Activated gamma-delta T cell treated with Interleukin-2 at 50 U/mL for 16 hours (primary cell): ENCODE results near the gene RBM33.

ENCODE experiments used
- DNase-seq: peaks from one replicate; pipeline ENCODE4 v3.0.0-alpha.2; 2020

The RBM33 gene

DNA sequence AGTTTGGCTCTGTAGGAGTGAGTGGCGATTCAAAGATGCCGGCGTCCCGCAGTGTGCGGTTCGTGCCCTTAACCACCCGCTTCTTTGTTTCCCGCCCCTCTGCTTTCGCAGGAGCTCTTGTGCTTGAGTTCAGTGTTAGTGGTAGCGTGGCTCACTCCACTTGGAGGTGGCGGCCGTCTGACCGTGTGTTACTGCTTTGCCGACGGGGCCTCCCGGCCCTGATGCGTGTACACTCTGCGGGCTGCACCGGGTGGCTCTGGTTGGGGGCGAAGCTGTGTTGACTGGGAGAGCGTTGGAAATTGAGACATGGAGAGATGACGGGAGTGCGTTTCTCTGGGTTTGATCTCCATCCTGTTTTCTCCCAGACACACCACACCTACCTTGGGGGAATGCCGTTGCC lies 136.4 kb downstream of the RBM33 start:
- no peak for DNase-seq

- no peak for DNase-seq
These were observed 137.0 kb downstream of the RBM33 start for GRCh38 chr7:155781433-155781832.

GRCh38 chr7:155782466-155782865 lies 138.0 kb downstream of the RBM33 start:
- DNase-seq, result no peak

DNA sequence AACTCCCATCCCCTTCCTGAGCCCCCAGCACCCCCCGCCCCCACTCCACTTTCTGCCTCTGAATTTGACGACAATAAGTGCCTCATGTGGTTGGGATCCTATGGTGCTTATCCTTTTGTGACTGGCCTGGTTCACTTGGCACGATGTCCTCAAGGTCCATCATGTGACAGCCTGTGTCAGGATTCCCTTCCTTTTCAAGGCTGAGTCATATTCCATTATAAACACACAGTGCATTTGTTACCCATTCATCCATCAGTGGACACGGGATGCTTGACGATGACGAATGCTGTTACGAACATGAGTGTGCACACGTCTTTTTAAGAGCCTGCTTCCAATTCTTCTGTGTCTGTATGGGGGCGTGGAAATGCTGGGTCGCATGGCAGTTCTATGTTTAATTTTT lies 141.1 kb downstream of the RBM33 start:
- no peak for DNase-seq

DNA sequence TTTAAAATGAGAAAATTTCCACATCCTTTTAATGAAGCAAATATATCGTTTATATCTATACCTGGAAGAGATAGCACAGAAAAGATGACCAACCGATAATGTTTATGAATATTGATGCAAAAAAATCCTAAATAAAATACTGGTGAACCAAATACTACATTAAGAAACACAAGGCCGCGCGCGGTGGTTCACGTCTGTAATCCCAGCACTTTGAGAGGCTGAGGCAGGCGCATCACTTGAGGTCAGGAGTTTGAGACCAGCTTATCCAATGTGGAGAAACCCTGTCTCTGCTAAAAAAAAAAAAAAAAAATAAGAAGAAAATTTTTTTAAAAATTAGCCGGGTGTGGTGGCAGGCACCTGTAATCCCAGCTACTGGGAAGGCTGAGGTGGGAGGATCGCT lies 142.0 kb downstream of the RBM33 start:
- DNase-seq, result no peak

GRCh38 chr7:155787171-155787851 lies 142.8 kb downstream of the RBM33 start:
- no peak for DNase-seq

DNA sequence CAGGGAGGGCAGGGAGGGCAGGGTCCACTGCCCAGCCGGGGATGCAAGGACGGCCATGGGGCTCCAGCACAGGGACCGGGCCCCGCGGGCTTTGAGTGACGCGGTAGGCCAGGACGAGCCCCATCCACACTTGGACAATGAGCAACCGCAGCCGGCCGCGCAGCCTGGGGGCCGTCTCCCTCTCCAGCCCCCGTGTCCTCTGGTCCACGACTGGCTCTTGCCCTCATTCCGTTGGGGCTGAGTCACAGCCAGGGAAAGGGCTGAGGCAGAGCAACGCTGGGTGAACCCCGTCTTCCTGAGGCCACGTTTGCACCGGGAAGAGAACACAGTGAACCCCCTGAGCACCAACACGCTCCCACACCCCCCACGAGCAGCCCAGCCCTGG lies 144.1 kb downstream of the RBM33 start:
- no peak for DNase-seq

- no peak for DNase-seq
These were observed 144.7 kb downstream of the RBM33 start for GRCh38 chr7:155789001-155789725.

DNA sequence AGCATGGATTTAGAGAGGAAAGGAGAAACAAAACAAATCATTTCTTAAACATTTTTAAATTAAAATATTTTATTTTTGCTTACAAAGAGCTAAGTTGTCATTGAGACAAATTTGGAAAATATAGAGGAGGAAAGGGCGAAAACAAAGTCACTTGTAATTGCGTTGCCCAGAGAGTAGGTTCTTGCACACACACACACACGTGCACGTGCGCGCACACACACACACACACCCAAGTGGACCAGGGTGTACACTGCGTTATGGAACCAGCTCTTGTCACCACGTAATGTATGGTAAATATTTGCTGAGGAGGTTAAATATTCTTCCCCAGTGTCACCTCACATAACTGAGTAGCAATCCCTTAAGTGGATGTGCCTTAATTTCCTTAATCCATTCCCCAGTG lies 146.2 kb downstream of the RBM33 start:
- no peak for DNase-seq

DNA sequence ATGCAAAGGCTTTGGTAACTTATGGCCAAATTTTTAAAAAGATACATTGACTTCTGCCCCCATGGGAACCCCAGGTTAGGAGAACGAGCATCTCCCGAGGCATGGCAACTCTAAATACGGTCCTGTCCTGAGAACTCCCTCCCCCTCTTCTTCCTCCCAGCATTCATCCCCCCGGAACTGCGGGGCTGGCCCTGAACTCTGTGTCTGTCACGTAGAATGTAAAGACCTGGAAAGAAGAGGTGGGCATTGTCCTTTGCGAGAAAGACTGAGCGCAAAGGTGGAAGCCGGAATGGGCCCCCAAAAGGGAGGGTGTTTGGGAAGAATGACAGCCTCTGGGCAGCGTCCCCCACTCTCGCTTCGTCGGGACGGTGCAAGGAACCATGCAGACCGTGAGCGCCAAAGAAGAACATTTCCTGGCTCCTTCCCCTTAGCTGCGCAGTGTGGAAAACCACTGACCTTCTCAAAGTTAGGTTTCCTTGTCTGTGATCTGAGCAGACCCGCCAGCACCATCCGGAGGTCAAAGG lies 146.8 kb downstream of the RBM33 start:
- DNase-seq, result no peak

DNA sequence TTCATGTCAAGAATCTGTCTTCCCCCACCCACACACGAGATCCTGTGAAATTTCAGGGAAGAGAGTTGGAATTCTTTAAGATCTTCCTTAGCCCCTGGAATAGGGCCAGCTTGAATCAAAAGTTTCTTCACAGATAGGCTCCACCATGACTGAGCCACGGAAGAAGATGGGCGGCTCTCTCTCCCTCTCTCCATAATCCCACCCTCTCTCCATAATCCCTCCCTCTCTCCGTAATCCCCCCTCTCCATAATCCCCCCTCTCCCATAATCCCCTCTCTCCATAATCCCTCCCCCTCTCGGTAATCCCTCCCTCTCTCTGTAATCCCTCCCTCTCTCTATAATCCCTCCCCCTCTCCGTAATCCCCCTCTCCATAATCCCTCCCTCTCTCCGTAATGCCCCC lies 147.4 kb downstream of the RBM33 start:
- no peak for DNase-seq

GRCh38 chr7:155792315-155792960 lies 148.0 kb downstream of the RBM33 start:
- DNase-seq, result no peak

- DNase-seq, result no peak
These were observed 148.6 kb downstream of the RBM33 start for GRCh38 chr7:155792999-155793560.

GRCh38 chr7:155793720-155794119 lies 149.3 kb downstream of the RBM33 start:
- DNase-seq, result no peak

GRCh38 chr7:155794196-155794595 lies 149.7 kb downstream of the RBM33 start:
- DNase-seq, result no peak

GRCh38 chr7:155795401-155795800 lies 150.9 kb downstream of the RBM33 start:
- no peak for DNase-seq

DNA sequence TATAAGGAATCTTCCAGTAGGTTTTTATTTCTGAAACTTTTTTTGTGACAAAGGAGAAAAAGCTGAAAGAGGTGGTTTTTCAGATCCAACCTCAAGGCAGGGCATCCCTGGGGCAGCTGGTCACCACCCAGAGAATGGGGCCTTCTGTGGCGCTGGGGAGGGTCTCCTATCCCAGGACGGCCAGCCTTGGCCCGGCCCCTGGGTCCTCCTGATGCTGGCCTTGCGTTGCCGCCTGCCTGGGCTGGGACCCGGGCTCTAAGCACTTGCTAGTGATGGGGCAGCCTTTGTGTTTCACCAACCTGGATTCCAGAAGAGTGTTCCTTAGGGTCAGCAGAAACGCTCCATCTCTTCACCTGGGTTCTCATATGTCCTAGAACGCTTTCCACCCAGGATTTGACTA lies 151.5 kb downstream of the RBM33 start:
- no peak for DNase-seq

- peak; percentile 61 for DNase-seq
These were observed 152.2 kb downstream of the RBM33 start for GRCh38 chr7:155796381-155797261.

DNA sequence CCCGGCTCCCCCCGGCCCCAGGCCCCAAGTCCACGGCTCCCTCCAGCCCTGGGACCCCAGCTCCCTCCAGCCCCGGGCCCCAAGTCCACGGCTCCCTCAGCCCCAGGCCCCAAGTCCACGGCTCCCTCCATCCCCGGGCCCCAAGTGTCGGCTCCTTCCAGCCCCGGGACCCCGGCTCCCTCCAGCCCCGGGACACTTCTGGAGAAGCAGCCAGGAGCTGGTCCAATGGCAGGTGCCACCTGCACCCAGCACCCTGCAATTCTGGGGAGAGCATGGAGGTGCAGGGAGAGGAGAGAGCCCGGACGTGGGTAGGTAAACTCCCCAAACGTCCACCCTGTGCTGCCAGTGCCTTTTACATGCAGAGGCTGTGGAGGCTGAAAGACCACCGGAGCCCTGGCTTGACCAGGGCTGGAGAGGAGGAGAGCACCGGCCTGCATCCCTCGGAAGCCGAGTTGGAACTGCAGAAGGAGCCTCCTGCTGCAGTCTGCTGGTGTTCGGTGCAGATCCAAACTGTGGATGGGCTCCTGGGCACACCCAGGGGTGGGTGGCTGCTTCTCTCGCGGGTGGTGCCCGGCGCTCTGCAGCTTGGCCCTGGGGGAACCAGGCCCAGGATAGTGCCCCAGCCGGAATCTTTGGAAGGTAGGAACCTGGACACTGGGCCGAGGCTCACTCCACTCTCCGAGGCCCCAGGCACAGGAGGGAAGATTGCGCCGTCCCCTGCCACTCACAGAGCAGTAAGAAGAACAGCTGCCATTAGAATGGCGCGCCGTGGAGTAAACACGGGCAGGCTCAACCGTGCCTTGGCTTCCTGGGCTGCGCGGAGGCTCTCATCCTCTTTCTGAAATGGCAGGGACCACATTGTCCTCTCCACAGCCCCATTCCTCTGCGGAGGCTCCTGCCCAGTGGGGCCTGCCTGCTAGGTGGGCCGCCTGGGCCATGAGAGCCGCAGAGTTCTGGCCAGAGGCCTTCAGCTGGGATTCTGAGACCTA lies 153.1 kb downstream of the RBM33 start:
- DNase-seq, result no peak

- DNase-seq, result no peak
These were observed 154.4 kb downstream of the RBM33 start for GRCh38 chr7:155798673-155799439.

DNA sequence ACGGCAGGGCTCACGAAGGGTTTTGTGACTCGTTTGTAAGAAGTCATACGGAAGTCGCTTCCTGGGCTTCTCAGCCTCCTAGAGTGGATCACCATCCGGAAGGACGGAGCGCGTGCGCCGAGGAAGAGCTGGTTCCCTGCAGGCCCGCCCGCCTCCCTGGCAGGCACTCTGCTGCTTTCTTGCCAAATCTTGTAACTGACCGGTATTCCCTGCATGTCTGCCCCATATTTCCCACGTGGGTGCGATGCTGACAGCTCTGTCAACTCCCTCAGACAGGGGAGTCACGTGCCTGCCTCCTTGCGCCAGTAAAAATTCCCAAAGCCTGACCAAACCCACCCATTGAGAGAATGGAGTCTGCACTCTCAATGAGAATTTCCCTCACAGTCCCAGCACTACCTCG lies 155.1 kb downstream of the RBM33 start:
- DNase-seq, result no peak
